Liver (tissue), 3 donors: ENCODE measurements around the gene KMT5B.

Experiments
- ATF3 ChIP-seq: IDR thresholded peaks from 2 replicates; pipeline ENCODE4 v1.6.1; 2016; ENCODE audit warnings: antibody characterized with exemption
- EGR1 ChIP-seq, 2 donors: IDR thresholded peaks; 2 replicates each; pipeline ENCODE4 v1.6.1; 2016 to 2018; ENCODE audit warnings: antibody characterized with exemption in 2 of 2, low read depth in 2 of 2
- FOXA2 ChIP-seq: IDR thresholded peaks from 2 replicates; pipeline ENCODE4 v1.6.1; 2016; ENCODE audit warnings: antibody characterized with exemption
- GABPA ChIP-seq, 2 donors: IDR thresholded peaks in 1 of 2; conservative IDR thresholded peaks in 1 of 2; 2 replicates each; pipeline ENCODE4 v1.6.1; 2016; ENCODE audit warnings: antibody characterized with exemption in 2 of 2, mild to moderate bottlenecking in 1 of 2, moderate library complexity in 1 of 2
- JUND ChIP-seq, 2 donors: IDR thresholded peaks; 2 replicates each; pipeline ENCODE4 v1.6.1; 2016; ENCODE audit warnings: antibody characterized with exemption in 2 of 2
- NR2F2 ChIP-seq: IDR thresholded peaks from 2 replicates; pipeline ENCODE4 v1.6.1; 2016; ENCODE audit warnings: antibody characterized with exemption
- RAD21 ChIP-seq, 2 donors: IDR thresholded peaks; 2 replicates each; pipeline ENCODE4 v1.6.1; 2016; ENCODE audit warnings: antibody characterized with exemption in 2 of 2, mild to moderate bottlenecking in 2 of 2
- SP1 ChIP-seq: IDR thresholded peaks from 2 replicates; pipeline ENCODE4 v1.6.1; 2018; ENCODE audit warnings: antibody characterized with exemption, mild to moderate bottlenecking
- TAF1 ChIP-seq: conservative IDR thresholded peaks from 2 replicates; pipeline ENCODE4 v1.6.1; 2016; ENCODE audit warnings: antibody characterized with exemption, mild to moderate bottlenecking
- YY1 ChIP-seq: IDR thresholded peaks from 2 replicates; pipeline ENCODE4 v1.6.1; 2016; ENCODE audit warnings: antibody characterized with exemption, mild to moderate bottlenecking
- TF ChIP-seq, protein P1 (sequence below): fragments of 150-350 bp; IDR thresholded peaks from 2 replicates; pipeline ENCODE4 v1.5.1; 2017; ENCODE audit warnings: improper control_type of control experiment, low read depth, low read length; ENCODE audit not compliant: missing input control
- TF ChIP-seq, protein P2 (sequence below): IDR thresholded peaks from 2 replicates; pipeline ENCODE4 v1.6.1; 2016; ENCODE audit warnings: antibody characterized with exemption, mild to moderate bottlenecking
- TF ChIP-seq, protein P3 (sequence below): IDR thresholded peaks from 2 replicates; pipeline ENCODE4 v1.6.1; 2016; ENCODE audit warnings: antibody characterized with exemption
- TF ChIP-seq, protein P4 (sequence below): IDR thresholded peaks from 2 replicates; pipeline ENCODE4 v1.6.1; 2016; ENCODE audit warnings: antibody characterized with exemption
- donor health status: healthy.
- donor health status: healthy.

DNA sequence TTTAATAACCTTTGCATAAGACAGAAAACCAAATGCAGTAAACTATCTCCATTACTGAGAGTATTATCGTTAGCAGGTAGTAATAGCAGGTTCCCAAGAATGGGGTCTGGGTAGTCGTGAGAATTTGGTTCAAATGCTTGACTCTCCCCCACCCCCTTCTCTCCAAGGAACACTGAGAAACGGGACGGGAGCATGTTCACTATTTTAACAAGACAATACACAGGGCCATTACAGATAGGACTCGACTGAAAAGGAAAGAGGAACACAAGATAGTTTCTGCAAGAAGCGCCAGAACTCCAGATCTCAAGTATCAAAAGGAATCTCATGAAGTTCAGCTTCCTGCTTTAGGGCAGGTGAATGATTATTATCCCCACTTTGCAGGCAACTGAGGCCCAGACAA is 27.0 kb downstream of the KMT5B start:
- TF ChIP-seq, protein P1, sequence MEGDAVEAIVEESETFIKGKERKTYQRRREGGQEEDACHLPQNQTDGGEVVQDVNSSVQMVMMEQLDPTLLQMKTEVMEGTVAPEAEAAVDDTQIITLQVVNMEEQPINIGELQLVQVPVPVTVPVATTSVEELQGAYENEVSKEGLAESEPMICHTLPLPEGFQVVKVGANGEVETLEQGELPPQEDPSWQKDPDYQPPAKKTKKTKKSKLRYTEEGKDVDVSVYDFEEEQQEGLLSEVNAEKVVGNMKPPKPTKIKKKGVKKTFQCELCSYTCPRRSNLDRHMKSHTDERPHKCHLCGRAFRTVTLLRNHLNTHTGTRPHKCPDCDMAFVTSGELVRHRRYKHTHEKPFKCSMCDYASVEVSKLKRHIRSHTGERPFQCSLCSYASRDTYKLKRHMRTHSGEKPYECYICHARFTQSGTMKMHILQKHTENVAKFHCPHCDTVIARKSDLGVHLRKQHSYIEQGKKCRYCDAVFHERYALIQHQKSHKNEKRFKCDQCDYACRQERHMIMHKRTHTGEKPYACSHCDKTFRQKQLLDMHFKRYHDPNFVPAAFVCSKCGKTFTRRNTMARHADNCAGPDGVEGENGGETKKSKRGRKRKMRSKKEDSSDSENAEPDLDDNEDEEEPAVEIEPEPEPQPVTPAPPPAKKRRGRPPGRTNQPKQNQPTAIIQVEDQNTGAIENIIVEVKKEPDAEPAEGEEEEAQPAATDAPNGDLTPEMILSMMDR: no peak
- TF ChIP-seq RAD21 (IDR thresholded peaks at IDR 0.05): no peak
- no peak for TF ChIP-seq JUND (IDR thresholded peaks at IDR 0.05)
- TF ChIP-seq GABPA (IDR thresholded peaks at IDR 0.05 in 1 of 2, conservative IDR thresholded peaks at IDR 0.05 in 1 of 2): no peak
- TF ChIP-seq YY1: no peak
- TF ChIP-seq, protein P2, sequence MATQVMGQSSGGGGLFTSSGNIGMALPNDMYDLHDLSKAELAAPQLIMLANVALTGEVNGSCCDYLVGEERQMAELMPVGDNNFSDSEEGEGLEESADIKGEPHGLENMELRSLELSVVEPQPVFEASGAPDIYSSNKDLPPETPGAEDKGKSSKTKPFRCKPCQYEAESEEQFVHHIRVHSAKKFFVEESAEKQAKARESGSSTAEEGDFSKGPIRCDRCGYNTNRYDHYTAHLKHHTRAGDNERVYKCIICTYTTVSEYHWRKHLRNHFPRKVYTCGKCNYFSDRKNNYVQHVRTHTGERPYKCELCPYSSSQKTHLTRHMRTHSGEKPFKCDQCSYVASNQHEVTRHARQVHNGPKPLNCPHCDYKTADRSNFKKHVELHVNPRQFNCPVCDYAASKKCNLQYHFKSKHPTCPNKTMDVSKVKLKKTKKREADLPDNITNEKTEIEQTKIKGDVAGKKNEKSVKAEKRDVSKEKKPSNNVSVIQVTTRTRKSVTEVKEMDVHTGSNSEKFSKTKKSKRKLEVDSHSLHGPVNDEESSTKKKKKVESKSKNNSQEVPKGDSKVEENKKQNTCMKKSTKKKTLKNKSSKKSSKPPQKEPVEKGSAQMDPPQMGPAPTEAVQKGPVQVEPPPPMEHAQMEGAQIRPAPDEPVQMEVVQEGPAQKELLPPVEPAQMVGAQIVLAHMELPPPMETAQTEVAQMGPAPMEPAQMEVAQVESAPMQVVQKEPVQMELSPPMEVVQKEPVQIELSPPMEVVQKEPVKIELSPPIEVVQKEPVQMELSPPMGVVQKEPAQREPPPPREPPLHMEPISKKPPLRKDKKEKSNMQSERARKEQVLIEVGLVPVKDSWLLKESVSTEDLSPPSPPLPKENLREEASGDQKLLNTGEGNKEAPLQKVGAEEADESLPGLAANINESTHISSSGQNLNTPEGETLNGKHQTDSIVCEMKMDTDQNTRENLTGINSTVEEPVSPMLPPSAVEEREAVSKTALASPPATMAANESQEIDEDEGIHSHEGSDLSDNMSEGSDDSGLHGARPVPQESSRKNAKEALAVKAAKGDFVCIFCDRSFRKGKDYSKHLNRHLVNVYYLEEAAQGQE: no peak
- TF ChIP-seq SP1: no peak
- TF ChIP-seq, protein P3, sequence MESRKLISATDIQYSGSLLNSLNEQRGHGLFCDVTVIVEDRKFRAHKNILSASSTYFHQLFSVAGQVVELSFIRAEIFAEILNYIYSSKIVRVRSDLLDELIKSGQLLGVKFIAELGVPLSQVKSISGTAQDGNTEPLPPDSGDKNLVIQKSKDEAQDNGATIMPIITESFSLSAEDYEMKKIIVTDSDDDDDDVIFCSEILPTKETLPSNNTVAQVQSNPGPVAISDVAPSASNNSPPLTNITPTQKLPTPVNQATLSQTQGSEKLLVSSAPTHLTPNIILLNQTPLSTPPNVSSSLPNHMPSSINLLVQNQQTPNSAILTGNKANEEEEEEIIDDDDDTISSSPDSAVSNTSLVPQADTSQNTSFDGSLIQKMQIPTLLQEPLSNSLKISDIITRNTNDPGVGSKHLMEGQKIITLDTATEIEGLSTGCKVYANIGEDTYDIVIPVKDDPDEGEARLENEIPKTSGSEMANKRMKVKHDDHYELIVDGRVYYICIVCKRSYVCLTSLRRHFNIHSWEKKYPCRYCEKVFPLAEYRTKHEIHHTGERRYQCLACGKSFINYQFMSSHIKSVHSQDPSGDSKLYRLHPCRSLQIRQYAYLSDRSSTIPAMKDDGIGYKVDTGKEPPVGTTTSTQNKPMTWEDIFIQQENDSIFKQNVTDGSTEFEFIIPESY: no peak
- TF ChIP-seq, protein P4, sequence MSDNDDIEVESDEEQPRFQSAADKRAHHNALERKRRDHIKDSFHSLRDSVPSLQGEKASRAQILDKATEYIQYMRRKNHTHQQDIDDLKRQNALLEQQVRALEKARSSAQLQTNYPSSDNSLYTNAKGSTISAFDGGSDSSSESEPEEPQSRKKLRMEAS: no peak
- no peak for TF ChIP-seq NR2F2
- TF ChIP-seq ATF3: no peak
- TF ChIP-seq EGR1 (IDR thresholded peaks at IDR 0.05; ENCODE audit: low read depth in 2 of 2): no peak
- TF ChIP-seq TAF1: no peak
- no peak for TF ChIP-seq FOXA2
